HepG2 (cell line): ENCODE results near the gene USP20. TPM values are rescaled to one million over a fixed set of nuclear protein-coding genes. Genes with fewer than 3 reads are reported as not detected.
"Not testable (repeated sequence)": the region's sequence is repeated elsewhere in the genome, so short reads cannot be mapped to it uniquely, and the experiment has no call there.

Source experiments
- ATAC-seq: fragments of 200-7000 bp; cut with Tn5 transposase; 3 replicates; pipeline ENCODE4 v1.9.1; 2020; ENCODE audit warnings: mild to moderate bottlenecking, moderate library complexity
- BruUV-seq: library from RNA; stranded (reverse); fragments of 400-500 nt; replicated peaks from 2 replicates; lab custom pipeline; 2021; lab: Mats Ljungman, UMichigan
- CTCF ChIA-PET: fragments of 300-600 bp; formaldehyde crosslinking; extraction: SDS; loops from one replicate; lab custom pipeline; 2021; ENCODE audit warnings: low total read pairs, inconsistent platforms, low intra/inter-chr PET ratio; lab: Yijun Ruan, JAX
- POLR2A ChIA-PET: fragments of 350-600 bp; sonication (Branson Sonifier 250); formaldehyde crosslinking; loops from one replicate; lab custom pipeline; 2020; ENCODE audit warnings: antibody characterized with exemption, inconsistent platforms; lab: Yijun Ruan, JAX
- DNase-seq: peaks from one replicate; pipeline ENCODE4 v3.0.0-alpha.2; 2015; ENCODE audit warnings: low spot score
- FAIRE-seq: peaks from 3 replicates; lab custom pipeline; 2011; peaks lifted over from hg19 to GRCh38; lab: Jason Lieb, UNC
- H2AFZ ChIP-seq: one replicate; pipeline ENCODE4 v1.6.1; 2011; ENCODE audit warnings: low read length, inconsistent platforms
- H3K27ac ChIP-seq: fragments of 300-600 bp; 3 replicates; pipeline ENCODE4 v1.8.0; 2011; ENCODE audit warnings: mixed run types, mild to moderate bottlenecking, mixed read lengths, low read length, inconsistent platforms; ENCODE audit not compliant: insufficient read depth; ENCODE audit errors: extremely low read length
- H3K27me3 ChIP-seq, 2 experiments: fragments of 200-600 bp in 1 of 2; 2 replicates in 1 of 2; 3 replicates in 1 of 2; pipeline versions ENCODE4 v1.6.0 to v1.8.0; 2011; ENCODE audit warnings: low read length in 2 of 2, mild to moderate bottlenecking in 2 of 2, moderate library complexity in 2 of 2, inconsistent platforms in 1 of 2; ENCODE audit not compliant: insufficient read depth in 2 of 2, control insufficient read depth in 1 of 2
- H3K36me3 ChIP-seq, 2 experiments: fragments of 200-600 bp in 1 of 2; replicated peaks in 1 of 2; 2 replicates in 1 of 2; 3 replicates in 1 of 2; pipeline versions ENCODE4 v1.5.1 to v1.8.0; 2011; ENCODE audit warnings: low read length in 2 of 2, inconsistent platforms in 1 of 2; ENCODE audit not compliant: insufficient read depth in 2 of 2, control insufficient read depth in 1 of 2
- H3K4me1 ChIP-seq: 2 replicates; pipeline ENCODE4 v1.5.1; 2012; ENCODE audit warnings: low read length, inconsistent platforms; ENCODE audit not compliant: insufficient read depth
- H3K4me2 ChIP-seq: 2 replicates; pipeline ENCODE4 v1.6.0; 2011; ENCODE audit warnings: low read depth, low read length, inconsistent platforms
- H3K4me3 ChIP-seq, 3 experiments: fragments of 200-600 bp in 1 of 3; sonication (generic), shearing (Covaris generic) in 1 of 3; replicated peaks in 1 of 3; 2 replicates each; pipeline ENCODE4 v1.5.1; 2011 to 2016; ENCODE audit warnings: low read length in 3 of 3, inconsistent platforms in 2 of 3, low read depth in 2 of 3, mild to moderate bottlenecking in 2 of 3, control low read depth in 1 of 3, mixed read lengths in 1 of 3; ENCODE audit not compliant: insufficient read depth in 1 of 3
- H3K79me2 ChIP-seq: one replicate; pipeline ENCODE4 v1.6.1; 2011; ENCODE audit warnings: low read length, inconsistent platforms; ENCODE audit not compliant: insufficient read depth
- H3K9ac ChIP-seq: 2 replicates; pipeline ENCODE4 v1.6.0; 2011; ENCODE audit warnings: mild to moderate bottlenecking, low read depth, low read length, inconsistent platforms; ENCODE audit not compliant: insufficient read depth
- H3K9me3 ChIP-seq: 2 replicates; pipeline ENCODE4 v1.5.1; 2012; ENCODE audit warnings: mild to moderate bottlenecking, low read length
- H4K20me1 ChIP-seq: 2 replicates; pipeline ENCODE4 v1.6.0; 2011; ENCODE audit warnings: inconsistent platforms, mild to moderate bottlenecking, low read length, moderate library complexity; ENCODE audit not compliant: insufficient read depth
- ZNF121 ChIP-seq: sonication (generic); formaldehyde crosslinking; IDR thresholded peaks from 2 replicates; pipeline ENCODE4 v1.5.0; 2020; ENCODE audit warnings: mild to moderate bottlenecking, missing genetic modification reagents
- ZNF768 ChIP-seq: sonication (generic); formaldehyde crosslinking; IDR thresholded peaks from 2 replicates; pipeline ENCODE4 v1.4.0; 2020; ENCODE audit warnings: missing genetic modification reagents
- ZNF83 ChIP-seq: sonication (generic); formaldehyde crosslinking; IDR thresholded peaks from 2 replicates; pipeline ENCODE4 v1.4.0; 2020; ENCODE audit warnings: missing genetic modification reagents, mild to moderate bottlenecking, borderline replicate concordance
- WGBS: methylation state at CpG from one replicate; pipeline ENCODE4 v1.1.6; 2017; ENCODE audit warnings: low lambda C conversion rate; 5-methylcytosine and 5-hydroxymethylcytosine counted together
- in situ Hi-C: cut with HindIII; loops from 2 replicates; pipeline ENCODE4 v1.10.0; 2017; ENCODE audit warnings: low pct_unique_long_range_greater_than_20kb; ENCODE audit not compliant: extremely low pct_ligation_motif_present
- intact Hi-C: fragments of 100-400 bp; cut with micrococcal nuclease; formaldehyde crosslinking; loops from one replicate; pipeline ENCODE4 v1.10.0; 2022; ENCODE audit not compliant: unreplicated experiment
- polyA plus RNA-seq, 8 experiments: library from polyadenylated mRNA; depleted of rRNA in 3 of 8; stranded (reverse) in 7 of 8; unstranded in 1 of 8; fragments of >200 nt; fragmentation: Illumina TruSeq in 4 of 8; extraction: Trizol in 4 of 8; gene quantifications; 2 replicates each; pipeline versions ENCODE4 v1.2.1 to v1.2.3, GENCODE V29; 2011 to 2016; ENCODE audit warnings: low read depth in 4 of 8, missing spikeins in 1 of 8, mixed read lengths in 1 of 8; ENCODE audit not compliant: insufficient read depth in 1 of 8
- total RNA-seq, 5 experiments: library from RNA; depleted of rRNA; stranded (reverse); fragments of >200 nt; fragmentation: Illumina TruSeq; extraction: Trizol; gene quantifications; 2 replicates each; pipeline ENCODE4 v1.2.3, GENCODE V29; 2016; ENCODE audit warnings: low read depth in 1 of 5

USP20 gene
- total and polyA plus RNA-seq, 2 of the 13 experiments (the other 11 are each of a cell fraction or from before 2014, with no cell fraction given), result 4.4 to 5.9 TPM

DNA sequence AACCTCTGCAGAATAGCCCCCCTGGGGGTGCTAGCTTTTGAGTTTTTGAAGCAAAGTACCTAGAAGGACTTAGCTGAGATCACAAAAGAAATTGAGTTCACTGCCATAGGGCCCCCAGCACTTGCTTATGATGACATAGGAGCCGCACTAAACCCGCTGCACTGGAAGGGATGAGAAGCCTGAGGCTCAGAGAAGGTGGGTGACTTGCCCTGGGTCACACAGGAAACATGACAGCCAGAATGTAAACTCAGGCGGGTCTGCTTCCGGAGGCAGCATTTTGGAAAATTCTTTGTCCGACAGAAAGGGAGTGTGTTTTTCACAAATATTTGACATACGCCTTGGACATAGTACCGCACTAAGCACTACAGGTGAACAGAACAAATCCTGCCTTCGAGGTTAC, 40.7 kb upstream of the USP20 start:
- no peak overlapping the region for H3K9ac ChIP-seq
- H3K4me1 ChIP-seq, result peaks cover 14% of the 10 kb centered on the region; the same call in 1 of the 2 replicates
- H3K36me3 ChIP-seq, result no peaks in the 10 kb centered on the region
- ChIA-PET POLR2A (no interaction called here), CTCF (no interaction called here)
- no peak overlapping the region for H2AFZ ChIP-seq
- TF ChIP-seq ZNF768 (CRISPR knock-in tag) (peak; percentile 84), ZNF83 (CRISPR knock-in tag) (no peak)
- no peak overlapping the region for H3K4me2 ChIP-seq
- in situ Hi-C loops (no loop called here), intact Hi-C loops (loop anchor here (5.0 kb wide), 1 partner anchor 42 kb away; the partner anchor contains the start of gene PTGES)
- H3K27ac ChIP-seq, result no peak overlapping the region
- ATAC-seq (no peak), FAIRE-seq (no peak), DNase-seq (no peak)
- no peaks in the 10 kb centered on the region for H3K9me3 ChIP-seq
- 7% methylated on average over 7 of the region's 8 CpGs for WGBS
- no TSS peak for BruUV-seq
- no peaks in the 10 kb centered on the region for H4K20me1 ChIP-seq
- no peak overlapping the region for H3K4me3 ChIP-seq
- H3K27me3 ChIP-seq, result peaks cover 1 to 17% of the 10 kb centered on the region in 2 experiments; a peak in 3 of 5 replicates
- H3K79me2 ChIP-seq, result no peaks in the 10 kb centered on the region

DNA sequence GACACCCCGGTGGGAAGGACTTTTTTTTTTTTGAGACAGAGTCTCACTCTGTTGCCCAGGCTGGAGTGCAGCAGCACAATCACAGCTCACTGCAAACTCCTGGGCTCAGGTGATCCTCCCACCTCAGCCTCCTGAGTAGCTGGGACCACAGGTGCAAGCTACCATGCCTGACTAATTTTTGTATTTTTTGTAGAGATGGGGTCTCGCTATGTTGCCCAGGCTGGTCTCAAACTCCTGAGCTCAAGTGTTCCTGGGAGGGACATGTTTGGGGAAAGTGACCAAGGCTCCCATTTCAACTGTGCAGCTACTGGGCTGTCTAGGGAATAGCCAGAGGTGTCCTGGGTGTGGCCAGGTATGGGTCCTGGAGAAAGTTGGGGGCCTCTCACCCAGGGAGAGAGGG, 39.2 kb upstream of the USP20 start:
- peaks cover 1 to 17% of the 10 kb centered on the region in 2 experiments; a peak in 3 of 5 replicates for H3K27me3 ChIP-seq
- FAIRE-seq, H2AFZ ChIP-seq, H3K27ac ChIP-seq, H3K79me2 ChIP-seq, H3K4me1 ChIP-seq, H3K4me3 ChIP-seq, H3K4me2 ChIP-seq, H3K36me3 ChIP-seq, POLR2A ChIA-PET, ATAC-seq, intact Hi-C loops, BruUV-seq, DNase-seq, H4K20me1 ChIP-seq, in situ Hi-C loops, CTCF ChIA-PET, H3K9ac ChIP-seq, H3K9me3 ChIP-seq: not testable (repeated sequence)
- no CpG with 5 or more reads among the region's 2 CpGs for WGBS
- TF ChIP-seq ZNF121 (CRISPR knock-in tag), result 0 out of 2 replicates have a peak, but pooled peaks have one; percentile 41
